ENCODE results near the gene THBS2. TPM values are rescaled to one million over a fixed set of nuclear protein-coding genes. Genes with fewer than 3 reads are reported as not detected.

THBS2 gene
- total RNA-seq, 1 donor from 2014 or later = 8.8 TPM

DNA sequence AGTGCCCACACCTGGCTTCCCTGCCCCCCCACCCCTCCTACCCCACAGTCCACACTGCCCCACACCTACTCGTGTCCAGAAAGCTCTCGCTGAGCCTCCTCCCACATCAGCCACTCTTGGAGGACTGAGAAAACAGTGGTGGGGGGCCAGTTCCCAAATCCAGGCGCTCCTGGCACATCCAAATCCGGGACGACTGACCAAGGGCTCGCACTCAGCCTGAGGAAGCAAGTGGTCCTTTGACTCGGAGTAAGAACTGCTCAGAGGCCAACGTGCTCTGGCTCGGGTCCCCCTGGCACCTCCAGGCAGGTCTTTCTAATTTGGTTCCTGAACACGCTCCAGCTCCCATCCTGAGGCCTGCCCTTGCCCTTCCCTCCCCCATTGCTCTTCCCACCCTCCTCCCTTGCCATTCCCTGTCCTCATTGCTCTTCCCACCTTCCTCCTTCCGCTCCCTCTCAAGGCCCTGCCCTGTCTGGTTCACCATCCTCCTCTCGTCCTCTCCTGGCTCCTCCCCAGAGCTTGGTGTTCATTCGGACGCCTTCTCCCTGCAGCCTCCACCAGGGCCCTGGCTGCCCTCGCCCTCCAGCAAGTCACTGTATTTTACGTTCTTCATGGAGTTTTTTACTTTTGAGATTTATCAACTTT, 83.6 kb downstream of the THBS2 start:
- H3K4me1 ChIP-seq = no peaks in the 10 kb centered on the region
- DNase-seq (no peak), ATAC-seq (no peak)
- no peak overlapping the region for H3K4me3 ChIP-seq
- no peak overlapping the region for H3K27ac ChIP-seq
- H3K27me3 ChIP-seq (ENCODE audit: low read depth) = no peaks in the 10 kb centered on the region
- intact Hi-C loops (cut with DNase I) = no loop called here
- H3K9me3 ChIP-seq = no peaks in the 10 kb centered on the region
- TF ChIP-seq, protein P1, sequence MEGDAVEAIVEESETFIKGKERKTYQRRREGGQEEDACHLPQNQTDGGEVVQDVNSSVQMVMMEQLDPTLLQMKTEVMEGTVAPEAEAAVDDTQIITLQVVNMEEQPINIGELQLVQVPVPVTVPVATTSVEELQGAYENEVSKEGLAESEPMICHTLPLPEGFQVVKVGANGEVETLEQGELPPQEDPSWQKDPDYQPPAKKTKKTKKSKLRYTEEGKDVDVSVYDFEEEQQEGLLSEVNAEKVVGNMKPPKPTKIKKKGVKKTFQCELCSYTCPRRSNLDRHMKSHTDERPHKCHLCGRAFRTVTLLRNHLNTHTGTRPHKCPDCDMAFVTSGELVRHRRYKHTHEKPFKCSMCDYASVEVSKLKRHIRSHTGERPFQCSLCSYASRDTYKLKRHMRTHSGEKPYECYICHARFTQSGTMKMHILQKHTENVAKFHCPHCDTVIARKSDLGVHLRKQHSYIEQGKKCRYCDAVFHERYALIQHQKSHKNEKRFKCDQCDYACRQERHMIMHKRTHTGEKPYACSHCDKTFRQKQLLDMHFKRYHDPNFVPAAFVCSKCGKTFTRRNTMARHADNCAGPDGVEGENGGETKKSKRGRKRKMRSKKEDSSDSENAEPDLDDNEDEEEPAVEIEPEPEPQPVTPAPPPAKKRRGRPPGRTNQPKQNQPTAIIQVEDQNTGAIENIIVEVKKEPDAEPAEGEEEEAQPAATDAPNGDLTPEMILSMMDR (IDR thresholded peaks at IDR 0.05) = no peak
- H3K36me3 ChIP-seq = no peaks in the 10 kb centered on the region

DNA sequence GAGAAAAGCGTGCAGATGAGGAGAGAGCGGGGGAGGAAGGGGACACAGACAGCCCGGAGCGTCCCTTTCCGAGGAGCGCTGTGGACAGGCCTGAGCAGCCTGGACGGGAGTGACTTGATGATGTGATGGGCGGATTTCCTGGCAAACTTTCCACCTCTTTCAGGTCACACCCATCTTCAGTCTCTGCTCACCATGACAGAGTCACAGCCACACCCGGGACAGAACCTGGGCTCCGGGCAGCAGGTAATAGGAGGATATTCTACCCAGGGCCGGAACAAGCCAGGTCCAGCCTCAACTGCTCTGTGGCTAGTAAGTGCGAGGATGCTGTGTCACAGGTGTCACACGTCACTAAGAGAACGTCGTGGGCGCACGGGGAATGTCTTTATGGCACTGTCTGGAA, 84.3 kb downstream of the THBS2 start:
- H3K27ac ChIP-seq = no peak overlapping the region
- no peaks in the 10 kb centered on the region for H3K27me3 ChIP-seq (ENCODE audit: low read depth)
- no peaks in the 10 kb centered on the region for H3K4me1 ChIP-seq
- ATAC-seq = no peak
- H3K4me3 ChIP-seq = no peak overlapping the region
- TF ChIP-seq, protein P1 (IDR thresholded peaks at IDR 0.05) = no peak
- H3K36me3 ChIP-seq = no peaks in the 10 kb centered on the region
- H3K9me3 ChIP-seq = no peaks in the 10 kb centered on the region
- intact Hi-C loops (cut with DNase I) = no loop called here
- DNase-seq = no peak

DNA sequence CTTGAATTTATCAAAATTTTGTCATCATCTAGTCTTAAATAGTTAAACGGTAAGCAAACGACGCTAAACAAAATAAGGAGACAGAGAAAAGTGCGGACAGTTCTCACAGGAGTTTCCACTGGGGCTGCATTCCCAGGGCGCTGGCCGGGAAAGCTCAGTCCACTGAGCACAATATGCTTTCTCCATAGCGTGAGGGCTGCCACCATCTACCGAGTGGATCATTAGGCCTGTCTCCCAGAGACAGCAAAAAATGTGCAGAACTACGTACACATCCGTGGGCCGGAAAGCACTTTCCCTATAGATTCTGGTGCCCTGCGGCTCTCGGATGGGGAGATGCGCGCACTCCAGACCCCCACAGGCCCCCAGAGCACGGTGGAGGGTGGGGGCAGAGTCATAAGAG, 84.9 kb downstream of the THBS2 start:
- no peaks in the 10 kb centered on the region for H3K36me3 ChIP-seq
- no peak overlapping the region for H3K4me3 ChIP-seq
- no peak for DNase-seq
- no peaks in the 10 kb centered on the region for H3K9me3 ChIP-seq
- peak overlapping the region; percentile 18 for H3K27ac ChIP-seq
- no peaks in the 10 kb centered on the region for H3K4me1 ChIP-seq
- TF ChIP-seq, protein P1 (IDR thresholded peaks at IDR 0.05) = no peak
- H3K27me3 ChIP-seq (ENCODE audit: low read depth) = no peaks in the 10 kb centered on the region
- intact Hi-C loops (cut with DNase I) = no loop called here
- no peak for ATAC-seq

DNA sequence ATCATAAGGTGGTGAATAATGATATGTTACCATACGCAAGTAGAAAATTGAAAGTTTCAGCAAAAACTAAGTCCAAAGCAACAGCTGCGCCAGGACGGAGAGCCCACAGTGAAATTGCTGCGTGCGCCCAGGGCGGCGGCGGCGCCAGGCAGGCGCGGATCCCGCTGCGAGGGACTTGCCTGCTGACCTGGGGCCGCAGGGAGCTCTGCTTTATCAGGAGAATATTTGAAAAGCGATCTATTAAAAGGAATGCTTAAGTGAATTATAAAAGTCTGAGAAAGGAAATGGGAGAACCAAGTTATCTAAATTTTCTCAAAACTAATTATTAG, 85.4 kb downstream of the THBS2 start:
- ATAC-seq = no peak
- Histone ChIP-seq H3K36me3 (no peaks in the 10 kb centered on the region), H3K27me3 (ENCODE audit: low read depth) (no peaks in the 10 kb centered on the region), H3K27ac (peak overlapping the region; percentile 18), H3K4me3 (no peak overlapping the region), H3K4me1 (no peaks in the 10 kb centered on the region), H3K9me3 (no peaks in the 10 kb centered on the region)
- TF ChIP-seq, protein P1 (IDR thresholded peaks at IDR 0.05) = no peak
- DNase-seq = no peak
- intact Hi-C loops (cut with DNase I) = no loop called here

DNA sequence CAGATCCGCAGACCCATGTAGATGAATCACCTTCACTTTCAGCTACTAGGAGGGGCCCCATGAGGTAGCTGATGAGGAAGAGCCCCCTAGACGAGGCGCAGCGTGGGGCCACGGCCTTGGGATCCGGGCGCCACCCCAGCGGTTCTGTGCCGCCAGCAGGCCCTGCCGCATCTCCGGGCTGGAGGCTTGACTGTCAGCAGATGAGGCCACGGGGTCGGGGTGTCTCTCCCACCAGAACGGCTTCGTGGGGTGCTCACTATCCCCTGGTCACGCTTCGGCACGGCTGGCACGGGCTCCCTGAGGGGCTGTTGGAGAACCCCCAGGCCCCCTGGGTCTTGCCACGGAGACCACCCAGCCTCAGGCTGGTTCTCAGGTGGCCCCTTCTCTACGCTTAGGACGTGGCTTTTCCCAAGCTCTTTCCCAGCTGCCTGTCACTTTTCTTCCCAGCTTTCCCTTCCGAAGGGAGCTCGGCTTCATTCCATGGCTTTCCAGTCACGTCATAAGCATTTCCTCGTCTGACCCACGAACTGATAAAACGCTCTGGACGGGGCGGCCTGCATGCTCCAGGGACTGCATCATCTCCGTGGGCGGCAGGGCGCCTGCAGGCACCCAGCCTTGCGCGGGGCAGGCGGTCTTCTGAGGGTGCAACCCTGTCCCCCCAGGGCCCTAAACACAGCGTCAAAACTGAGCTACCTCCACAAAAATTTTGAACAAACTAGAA, 85.9 kb downstream of the THBS2 start:
- Histone ChIP-seq H3K4me1 (no peaks in the 10 kb centered on the region), H3K36me3 (no peaks in the 10 kb centered on the region), H3K9me3 (no peaks in the 10 kb centered on the region), H3K27ac (peak overlapping the region; percentile 18), H3K27me3 (ENCODE audit: low read depth) (no peaks in the 10 kb centered on the region), H3K4me3 (no peak overlapping the region)
- TF ChIP-seq, protein P1 (IDR thresholded peaks at IDR 0.05) = no peak
- intact Hi-C loops (cut with DNase I) = no loop called here
- no peak for DNase-seq
- peak; percentile 35 to 46 for ATAC-seq

Data from lower lobe of right lung (tissue), 2 donors.